GM21825 (cell line): ENCODE measurements around the gene PP2D1.
"Not testable (repeated sequence)": the region's sequence is repeated elsewhere in the genome, so short reads cannot be mapped to it uniquely, and the experiment has no call there.

Source experiments
- ATAC-seq: cut with Tn5 transposase; IDR thresholded peaks from one replicate; pipeline ENCODE4 v1.9.1; 2021; ENCODE audit warnings: mild to moderate bottlenecking, moderate library complexity; ENCODE audit not compliant: unreplicated experiment

Gene PP2D1

GRCh38 chr3:19972054-19972453, 40.0 kb downstream of the PP2D1 start:
- no peak for ATAC-seq

GRCh38 chr3:19970327-19970726, 41.7 kb downstream of the PP2D1 start:
- no peak for ATAC-seq

DNA sequence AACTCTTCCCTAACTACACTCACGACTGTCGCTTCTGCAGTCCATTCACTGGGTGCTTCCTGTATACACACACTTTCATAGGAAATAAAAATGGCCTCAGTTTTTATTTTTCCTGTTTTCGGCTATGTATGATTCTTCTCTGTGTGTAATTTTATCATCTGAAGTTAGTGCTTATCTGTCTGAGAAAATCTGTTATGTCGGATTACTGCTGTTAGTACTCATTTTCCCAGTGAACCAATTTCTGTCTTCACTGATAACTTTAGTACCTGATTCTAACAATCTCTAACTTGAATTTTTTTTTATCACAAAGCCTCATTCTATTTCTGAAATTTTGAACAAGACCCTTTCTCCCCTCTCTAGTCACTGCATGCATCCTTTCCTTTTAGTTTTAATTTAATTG, 44.3 kb downstream of the PP2D1 start:
- ATAC-seq = no peak

GRCh38 chr3:19967208-19967607, 44.9 kb downstream of the PP2D1 start:
- ATAC-seq = no peak

DNA sequence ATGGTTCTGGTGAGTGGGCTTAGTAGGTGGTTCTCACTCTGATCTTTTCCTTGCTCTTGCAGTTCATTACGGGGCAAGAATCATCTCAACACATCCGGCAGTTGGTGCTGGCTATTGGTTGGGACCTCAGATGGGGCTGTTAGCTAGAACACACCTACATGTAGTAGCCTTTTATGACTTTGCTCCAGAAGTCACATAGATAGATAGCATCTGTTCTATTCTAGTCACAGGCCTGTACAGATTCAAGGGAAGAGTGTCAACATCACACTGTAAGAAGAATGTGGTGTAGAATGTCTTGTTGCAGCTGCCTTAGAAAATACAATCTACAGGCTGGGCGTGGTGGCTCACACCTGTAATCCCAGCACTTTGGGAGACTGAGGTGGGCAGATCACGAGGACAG, 50.1 kb downstream of the PP2D1 start:
- ATAC-seq = no peak

- ATAC-seq = no peak
These were observed 51.4 kb downstream of the PP2D1 start for GRCh38 chr3:19960696-19961095.

GRCh38 chr3:19959505-19959904, 52.6 kb downstream of the PP2D1 start:
- no peak for ATAC-seq

- not testable (repeated sequence) for ATAC-seq
These were observed 54.7 kb downstream of the PP2D1 start for GRCh38 chr3:19957354-19957753.

DNA sequence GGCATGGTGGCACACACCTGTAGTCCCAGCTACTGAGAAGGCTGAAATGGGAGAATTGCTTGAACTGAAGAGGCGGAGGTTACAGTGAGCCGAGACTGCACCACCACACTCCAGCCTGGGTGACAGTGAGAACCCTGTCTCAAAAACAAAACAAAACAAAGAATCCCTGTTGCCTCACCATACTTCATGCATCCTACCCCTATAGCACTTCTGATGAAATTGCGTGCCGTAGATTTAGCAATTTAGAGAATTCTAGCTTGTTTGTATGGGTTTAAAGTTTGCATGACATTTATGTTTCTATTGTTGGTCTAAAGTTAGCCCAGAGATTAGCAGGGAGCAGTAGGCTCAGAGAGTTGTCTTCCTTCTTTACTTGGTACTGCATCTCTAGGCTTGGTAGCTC, 57.4 kb downstream of the PP2D1 start:
- ATAC-seq = no peak

DNA sequence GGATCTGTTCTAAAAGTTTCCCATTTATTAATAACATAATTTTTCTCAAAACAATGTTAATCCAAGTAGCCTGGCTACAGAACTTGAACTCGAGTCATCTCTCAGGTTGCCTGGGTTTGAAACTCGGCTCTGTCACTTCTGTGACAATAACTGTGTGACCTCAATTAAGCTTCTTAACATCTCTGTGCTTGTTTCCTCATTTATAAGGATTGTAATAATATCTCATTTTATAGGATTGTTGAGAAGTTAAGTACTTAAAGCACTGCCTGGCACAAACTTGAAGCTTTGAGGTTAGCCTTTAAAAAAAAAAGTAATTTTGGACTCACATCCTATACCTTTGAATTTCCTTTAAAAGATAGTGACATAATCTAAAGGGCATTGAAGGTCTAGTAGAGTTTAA, 61.7 kb downstream of the PP2D1 start:
- no peak for ATAC-seq

GRCh38 chr3:19948226-19948591, 63.9 kb downstream of the PP2D1 start:
- ATAC-seq = no peak

GRCh38 chr3:19947549-19948225, 64.4 kb downstream of the PP2D1 start:
- peak; percentile 22 for ATAC-seq

DNA sequence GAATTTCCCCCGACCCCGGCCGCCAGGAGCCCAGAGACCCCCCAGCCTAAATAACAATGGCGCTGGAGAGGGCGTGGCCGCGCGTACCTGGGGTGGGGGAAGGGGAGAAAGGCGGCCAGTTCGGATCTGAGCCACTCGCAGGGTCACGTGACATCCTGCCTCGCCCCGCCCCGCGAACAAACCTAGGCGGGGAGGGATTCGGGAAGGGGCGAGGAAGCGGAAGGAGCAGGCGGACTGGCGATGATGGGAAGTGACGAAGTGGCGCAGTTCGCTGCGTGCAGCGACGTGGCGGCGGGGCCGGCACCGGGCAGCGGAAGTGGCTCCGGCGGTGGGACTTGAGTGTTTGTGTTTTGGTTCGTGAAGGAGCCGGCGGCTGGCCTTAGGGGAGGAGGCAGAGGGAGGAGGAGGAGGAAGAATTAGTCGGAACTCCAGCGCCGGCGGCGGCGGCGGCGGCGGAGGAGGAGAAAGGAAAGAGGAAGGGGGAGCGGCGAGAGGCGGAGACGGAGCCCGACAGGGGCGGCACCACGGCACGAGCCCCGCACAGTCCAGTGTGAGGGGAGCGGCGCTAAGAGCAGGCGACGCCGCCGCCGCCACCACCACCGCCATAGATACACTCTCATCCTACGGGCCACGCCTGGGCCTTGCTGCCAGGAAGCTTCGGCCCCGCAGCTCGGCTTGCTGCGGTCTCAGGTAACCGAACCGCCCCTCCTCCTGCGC, 65.1 kb downstream of the PP2D1 start, which contains the start of gene RAB5A:
TSS of gene RAB5A (plus strand) at position 266 of the 717 bp plus-strand sequence. CDS start 3,802 bp downstream, outside the sequence.
- ATAC-seq = peak; percentile 97

DNA sequence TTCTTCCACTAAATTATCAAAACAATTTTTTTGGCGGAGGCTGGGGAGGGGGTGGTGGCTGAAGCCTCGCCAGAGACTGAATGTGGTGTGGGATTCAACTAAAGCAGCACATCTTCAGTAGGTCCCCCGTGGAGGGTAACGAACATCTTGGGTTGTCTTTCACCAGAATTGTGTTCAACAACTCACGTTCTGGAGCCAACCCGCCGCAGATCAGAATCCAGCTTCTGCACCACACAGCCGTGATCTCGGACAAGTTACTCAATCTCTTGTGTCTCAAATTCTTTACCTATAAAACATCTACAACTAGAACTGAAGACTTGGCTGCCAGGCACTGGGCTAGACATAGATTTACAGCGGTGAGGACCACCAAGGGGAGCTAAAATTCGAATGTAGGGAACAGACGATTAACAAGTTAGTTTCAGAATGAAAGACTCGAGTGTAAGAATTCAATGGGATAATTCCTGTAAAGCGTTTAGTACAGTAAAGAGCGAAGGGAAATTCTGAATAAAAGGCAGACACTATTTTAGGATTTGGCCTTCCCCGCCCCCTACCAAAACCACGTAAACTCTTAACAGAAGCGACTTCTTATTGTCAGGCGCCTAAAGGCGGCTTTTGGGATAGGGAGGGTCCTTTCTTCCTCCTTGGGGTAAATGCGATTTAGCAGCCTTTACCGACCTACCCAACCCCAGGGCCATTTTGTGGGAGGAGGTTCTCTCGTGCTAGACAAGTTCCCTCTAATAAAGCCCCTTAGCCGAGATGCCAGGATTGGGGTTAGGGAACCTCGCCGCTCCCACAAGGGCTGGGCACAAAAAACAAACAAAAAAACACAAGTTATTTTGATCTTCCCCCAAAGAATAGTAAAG, 65.9 kb downstream of the PP2D1 start:
- peak; percentile 3 for ATAC-seq

GRCh38 chr3:19945534-19945933, 66.5 kb downstream of the PP2D1 start:
- no peak for ATAC-seq

DNA sequence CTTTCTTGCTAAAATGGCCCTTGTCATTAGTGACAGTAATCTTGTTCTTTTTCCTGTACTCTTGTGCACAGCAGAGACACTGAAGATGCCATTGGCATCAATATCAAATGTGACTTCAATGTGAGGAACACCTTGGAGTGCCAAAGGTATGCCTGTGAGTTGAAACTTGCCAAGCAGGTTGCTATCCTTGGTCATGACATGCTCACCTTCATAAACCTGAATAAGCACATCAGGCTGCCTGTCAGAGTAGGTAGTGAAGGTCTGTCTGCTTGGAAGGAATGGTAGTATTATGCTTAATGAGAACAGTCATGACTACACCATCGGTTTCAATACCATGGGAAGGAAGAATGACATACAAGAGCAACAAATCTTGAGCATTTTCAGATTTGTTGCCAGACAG, 71.4 kb downstream of the PP2D1 start:
- no peak for ATAC-seq

DNA sequence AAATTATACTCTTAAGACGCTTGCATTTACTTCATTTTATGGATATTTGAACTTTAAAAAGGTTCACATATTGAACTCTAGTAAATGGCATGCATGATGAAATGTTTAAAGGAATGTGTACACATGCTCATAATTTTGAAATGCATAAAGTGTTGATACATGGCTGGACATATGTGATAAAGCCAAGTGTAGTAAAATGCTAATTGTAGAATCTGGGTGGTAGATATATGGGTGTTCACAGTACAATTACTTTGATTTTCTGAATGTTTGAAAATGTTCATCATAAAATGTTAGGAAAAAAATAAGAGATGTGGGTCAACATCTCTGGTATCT, 73.8 kb downstream of the PP2D1 start:
- no peak for ATAC-seq

DNA sequence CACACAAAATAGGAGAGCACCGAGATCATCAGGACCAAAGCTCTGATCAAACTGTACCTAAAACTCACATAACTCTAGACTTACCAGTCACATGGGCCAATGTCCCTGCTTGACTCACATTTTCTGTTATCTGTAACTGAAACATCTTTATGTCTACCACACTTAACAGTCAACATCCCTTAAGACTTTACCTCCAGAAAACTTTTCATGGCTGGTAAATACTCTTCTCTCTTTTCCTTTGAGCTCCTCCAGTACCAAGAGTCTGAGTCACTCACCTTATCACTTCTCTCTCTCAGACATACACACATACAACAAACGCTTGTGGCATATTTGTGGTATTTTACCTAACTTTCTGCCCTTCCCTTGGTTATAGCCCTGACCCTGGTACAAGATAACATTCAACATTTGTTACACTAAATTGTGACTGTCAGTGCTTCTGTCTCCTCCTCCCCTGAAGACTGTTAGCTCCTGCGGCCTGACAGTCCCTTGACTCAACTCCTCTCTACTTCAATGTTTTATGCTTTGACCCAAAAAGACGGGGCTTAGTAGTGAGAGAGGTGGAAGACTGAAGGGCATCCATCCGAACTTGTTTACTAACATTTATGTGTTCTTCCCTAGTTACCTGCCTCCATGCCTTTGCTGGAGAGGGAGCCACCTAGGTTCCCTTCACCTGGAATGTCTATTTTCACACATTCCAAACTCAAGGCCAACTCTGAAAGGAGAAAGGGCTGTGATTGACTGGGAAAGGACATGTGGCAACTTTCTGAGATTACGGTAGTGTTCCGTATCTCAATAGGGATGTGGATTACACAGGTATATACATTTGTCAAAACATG, 74.4 kb downstream of the PP2D1 start:
- ATAC-seq = no peak
